Right renal cortex interstitium (tissue), 3 donors: Measurements from ENCODE around the gene BACH2. TPM values are rescaled to one million over a fixed set of nuclear protein-coding genes. Genes with fewer than 3 reads are reported as not detected.

Experiments used
- DNase-seq, 3 donors: peaks; one replicate each; pipeline ENCODE4 v3.0.0-alpha.2; 2013; ENCODE audit warnings: low read depth in 3 of 3, low spot score in 2 of 3
- polyA plus RNA-seq, 3 donors: library from polyadenylated mRNA; unstranded; fragments of 120-200 nt; gene quantifications; one replicate each; pipeline ENCODE4 v1.2.1, GENCODE V29; 2013; ENCODE audit not compliant: insufficient read length in 3 of 3

The BACH2 gene
- polyA plus RNA-seq, 3 donors = 9.1 to 11.3 (median 10.0) TPM

DNA sequence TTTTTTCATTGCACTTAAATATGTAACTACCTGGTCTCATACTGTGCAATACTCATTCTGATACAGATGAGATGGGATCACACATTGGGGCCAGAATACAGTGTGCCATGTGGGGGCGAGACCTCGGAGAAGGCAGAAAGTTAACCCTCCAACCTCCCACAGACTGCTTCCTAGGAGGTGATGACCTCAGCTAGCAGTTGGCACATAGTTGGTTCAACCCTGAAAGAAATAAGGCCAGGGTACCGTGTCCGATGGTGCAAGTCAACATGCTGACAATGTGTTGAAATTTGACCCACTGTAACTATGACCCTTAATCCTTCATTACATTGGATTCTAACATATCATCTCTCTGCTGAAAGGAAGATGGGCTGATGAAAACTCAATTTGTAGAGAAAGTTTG is 340.5 kb downstream of the BACH2 start:
- no peak for DNase-seq

GRCh38 chr6:89955364-89955763 is 341.3 kb downstream of the BACH2 start:
- DNase-seq = no peak

DNA sequence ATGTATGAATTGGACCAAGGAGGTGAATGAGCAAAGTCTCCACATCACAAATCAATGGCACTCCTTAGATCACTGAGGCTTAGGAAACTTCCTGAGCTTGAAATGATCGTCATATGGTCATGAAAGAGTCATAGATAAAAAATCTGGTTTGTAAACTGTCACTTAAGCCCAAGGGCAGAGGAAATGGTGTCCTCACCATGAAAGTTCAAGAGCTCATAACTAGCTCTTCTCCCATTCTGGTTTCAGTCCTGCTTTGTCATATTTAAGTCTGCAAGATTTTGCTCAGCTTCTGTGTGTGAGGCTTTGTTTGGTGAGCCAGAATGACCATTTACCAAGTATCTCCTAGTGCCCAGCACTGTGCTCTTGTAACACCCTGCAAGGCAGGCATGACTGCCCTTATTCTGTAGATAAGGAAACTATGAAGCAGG is 341.9 kb downstream of the BACH2 start:
- no peak for DNase-seq

DNA sequence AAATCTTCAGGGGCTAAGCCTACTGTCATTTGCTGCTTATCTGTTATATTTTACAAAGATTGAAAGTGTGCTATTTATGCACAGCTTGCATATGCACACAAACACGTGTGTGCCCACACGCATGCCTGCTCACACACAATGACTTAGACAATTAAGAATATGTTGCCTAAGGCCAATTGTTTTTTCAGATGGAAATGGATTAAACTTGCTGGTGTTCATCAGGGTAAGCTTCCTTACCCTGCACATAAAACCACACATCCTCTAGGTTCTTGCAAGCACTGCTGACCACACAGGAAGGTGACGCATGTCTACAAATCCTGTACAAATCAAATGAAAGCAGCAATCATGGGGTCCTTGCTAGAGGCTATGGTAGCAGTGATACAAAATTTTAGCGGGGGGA is 344.0 kb downstream of the BACH2 start:
- DNase-seq = no peak

DNA sequence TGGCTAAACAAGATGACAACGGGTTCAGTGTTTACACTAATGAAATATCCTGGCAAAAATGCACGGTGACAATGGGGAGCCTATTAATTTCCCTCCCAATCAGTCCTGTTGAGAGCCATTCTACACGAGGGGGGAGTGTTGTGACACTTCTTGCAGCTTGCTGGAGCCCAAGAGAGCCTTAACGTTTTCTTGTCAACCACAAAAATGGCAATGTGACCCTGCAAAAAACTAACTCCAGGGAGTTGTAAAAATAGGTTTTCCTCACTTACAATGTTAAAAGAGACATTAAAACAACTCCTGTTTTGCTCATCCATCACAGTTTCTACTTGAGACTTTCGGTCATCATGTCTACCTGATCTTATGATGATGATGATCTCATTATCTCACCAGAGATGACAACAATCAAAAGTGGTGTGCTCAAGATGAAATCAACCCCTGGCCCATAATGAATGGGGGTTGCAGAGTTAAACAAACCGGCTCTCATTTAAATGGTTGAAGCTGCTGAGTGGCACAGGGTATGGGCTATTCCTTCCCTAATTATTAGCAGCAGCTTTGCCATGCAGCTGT is 344.5 kb downstream of the BACH2 start:
- no peak for DNase-seq

DNA sequence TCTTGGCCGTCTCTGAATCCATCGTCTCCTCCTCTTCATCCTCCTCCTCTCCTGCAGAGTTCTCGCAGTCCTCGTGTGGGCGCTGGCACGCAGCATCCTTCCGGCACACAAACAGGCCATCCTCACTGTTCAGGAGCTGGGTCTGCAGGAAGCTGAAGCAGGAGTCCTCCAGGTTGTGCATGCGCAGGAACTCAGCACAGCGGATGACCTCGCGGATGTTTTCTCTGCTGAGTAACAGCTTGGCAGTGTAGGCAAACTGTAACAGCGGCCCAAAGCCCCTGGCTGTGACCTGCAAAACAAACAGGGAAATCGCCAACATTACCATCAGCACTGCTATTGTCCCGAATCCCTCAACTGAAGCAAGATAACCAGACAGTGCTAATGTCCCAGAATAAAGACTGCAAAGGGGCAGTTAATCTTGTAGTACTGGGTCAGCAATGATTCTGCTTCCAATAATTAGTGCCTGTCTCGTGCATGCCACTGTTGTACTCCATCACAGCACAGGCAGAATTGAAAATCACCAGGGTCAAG is 345.0 kb downstream of the BACH2 start:
- DNase-seq = no peak

DNA sequence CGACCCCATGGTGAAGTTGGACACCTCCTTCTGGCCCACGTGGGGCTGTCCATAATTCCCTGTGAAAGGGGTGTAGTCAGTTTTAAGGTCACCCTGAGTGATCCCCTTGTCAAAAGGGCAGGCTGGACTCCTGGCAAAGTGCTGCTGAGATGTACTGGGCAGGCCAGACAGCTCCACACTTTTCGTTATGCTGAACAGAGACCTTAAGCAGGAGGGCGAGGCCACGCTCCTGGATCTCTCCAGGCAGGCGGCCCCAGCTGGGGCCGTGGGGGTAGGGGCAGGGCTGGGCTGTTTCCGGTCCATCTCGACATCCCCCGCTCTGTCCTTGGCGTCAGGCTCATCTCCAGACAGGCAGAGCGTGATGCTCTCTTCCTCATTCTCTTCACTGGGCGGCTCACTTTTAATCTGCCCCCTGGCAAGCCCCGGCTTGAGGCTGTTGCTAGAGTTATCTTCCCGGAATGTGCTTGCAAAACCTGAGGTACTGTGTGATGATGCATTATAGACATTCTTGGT is 345.7 kb downstream of the BACH2 start:
- no peak for DNase-seq

- DNase-seq = no peak
Observed at GRCh38 chr6:89950446-89950845, 346.2 kb downstream of the BACH2 start.

GRCh38 chr6:89948876-89949275 is 347.8 kb downstream of the BACH2 start:
- no peak for DNase-seq

GRCh38 chr6:89944826-89945407 is 351.7 kb downstream of the BACH2 start:
- no peak for DNase-seq

DNA sequence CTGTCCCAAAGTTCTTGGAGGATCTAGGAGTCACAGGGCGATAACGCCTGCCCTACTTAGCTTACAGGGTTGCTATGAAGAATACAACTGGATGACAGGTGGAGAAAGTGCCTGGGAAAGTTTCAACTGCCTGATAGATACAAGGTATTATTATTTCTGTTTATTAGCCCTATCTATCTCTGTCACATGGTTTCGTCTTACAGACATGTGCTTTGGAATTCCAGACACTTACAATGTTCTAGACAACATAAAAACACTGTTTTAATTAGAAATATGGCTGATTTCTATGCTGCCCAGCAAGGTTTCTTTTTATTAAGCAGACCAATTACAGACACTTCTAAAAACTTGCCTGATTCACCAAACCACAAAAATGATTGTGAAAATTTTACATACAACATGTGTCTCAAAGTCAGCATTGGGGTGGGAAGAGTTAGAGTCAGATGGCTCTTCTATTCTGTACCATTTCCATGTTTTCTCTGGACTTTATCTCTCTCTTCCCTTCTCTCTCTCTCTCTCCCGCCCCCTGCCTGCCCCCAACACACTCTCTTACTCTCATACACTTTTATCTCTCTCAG is 352.4 kb downstream of the BACH2 start:
- no peak for DNase-seq

DNA sequence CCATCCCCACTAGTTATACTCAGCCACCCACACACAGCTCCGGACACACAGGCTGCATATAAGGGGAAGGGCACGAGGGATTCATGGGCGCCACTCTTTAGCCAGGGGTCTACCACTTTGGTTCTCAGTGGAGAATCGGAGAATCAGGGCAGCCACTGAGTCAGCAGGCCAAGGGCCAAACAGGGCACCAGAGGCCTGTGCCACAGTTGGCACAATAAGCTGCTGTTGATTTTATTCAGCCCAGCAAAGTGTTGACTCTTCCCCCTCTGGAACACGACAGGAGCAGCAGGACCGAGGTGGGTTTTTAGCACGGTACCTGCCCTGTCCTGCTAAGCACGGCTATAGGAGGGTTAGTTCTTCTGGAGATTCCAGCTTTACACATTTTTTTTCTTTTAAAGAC is 354.0 kb downstream of the BACH2 start:
- DNase-seq = no peak

DNA sequence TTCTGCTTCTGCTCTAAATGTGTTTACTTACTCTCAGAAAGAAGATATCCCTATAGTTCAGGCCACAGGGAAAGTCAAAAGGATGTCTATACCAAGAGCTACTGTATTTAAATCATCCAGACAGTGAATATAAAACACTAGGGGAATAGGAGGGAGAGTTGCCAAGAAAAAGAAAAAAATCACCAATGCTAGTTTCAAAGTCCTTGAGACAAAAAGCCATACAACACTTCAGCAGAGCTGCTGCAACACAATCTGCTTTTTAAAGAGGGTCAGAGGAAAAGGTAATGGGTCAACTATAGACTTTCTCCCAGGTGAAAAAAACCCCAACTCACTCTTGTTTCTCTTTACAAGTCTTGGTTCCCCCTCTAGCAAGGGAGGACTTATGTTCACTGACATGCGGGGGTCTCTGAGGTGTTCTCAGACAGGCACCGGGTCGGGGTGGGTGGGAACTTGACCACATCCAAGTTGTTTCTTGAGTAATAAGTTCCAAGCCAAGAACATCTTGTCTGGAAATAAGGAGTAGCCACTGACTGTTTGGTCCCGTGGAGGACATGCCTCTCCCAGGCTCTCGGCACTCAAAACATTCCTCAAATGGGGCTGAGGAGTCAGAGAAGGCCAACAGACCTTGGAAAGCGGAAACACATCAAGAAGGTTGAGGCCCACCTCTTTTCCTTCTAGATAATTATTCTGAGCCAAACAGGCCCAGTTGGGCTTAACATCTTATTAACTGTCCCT is 354.7 kb downstream of the BACH2 start:
- DNase-seq = no peak

- DNase-seq = no peak
Observed at GRCh38 chr6:89941031-89941762, 355.4 kb downstream of the BACH2 start.

GRCh38 chr6:89940225-89941027 is 356.2 kb downstream of the BACH2 start:
- peak; percentile 58 to 76 (median 58) for DNase-seq

GRCh38 chr6:89939144-89939543 is 357.5 kb downstream of the BACH2 start:
- DNase-seq = no peak

- no peak for DNase-seq
Observed at GRCh38 chr6:89938014-89938413, 358.6 kb downstream of the BACH2 start.

- no peak for DNase-seq
Observed at GRCh38 chr6:89936177-89936576, 360.5 kb downstream of the BACH2 start.

DNA sequence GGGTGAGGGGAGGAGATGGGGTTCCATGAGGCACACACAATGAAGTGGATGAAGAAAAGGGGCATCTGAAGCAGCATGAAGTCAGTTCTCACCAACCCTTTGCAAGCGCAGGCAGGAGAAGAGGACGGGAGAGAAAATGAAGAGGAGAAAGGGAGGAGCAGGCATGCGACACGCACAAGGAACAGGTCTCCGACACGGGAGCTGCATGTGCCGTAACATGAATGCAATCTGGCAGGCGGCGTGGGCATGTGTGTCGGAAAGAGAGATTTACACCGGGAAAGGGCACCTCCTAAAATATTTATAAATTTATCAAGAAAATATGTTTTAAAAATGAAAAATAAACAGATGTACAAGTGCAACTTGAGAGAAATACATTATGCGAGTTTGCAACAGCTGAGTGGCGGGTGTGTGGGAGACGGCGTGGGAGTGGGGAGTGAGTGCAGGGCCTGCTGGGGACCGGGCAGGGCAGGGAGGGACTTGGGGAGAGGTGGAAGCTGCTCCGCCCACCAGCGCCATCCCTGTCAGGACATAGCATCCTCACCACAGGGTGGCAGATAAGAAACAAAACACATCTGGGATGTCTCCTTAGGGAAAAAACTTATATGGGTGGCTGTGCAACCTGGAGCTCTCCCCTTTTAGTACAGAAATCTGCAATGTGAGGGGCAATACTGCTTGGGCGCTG is 361.8 kb downstream of the BACH2 start:
- no peak for DNase-seq
